ENCODE measurements around the gene SPSB1.
A peak's percentile ranks its signal among the peaks of the same experiment; 100 is the strongest.

SPSB1 gene

DNA sequence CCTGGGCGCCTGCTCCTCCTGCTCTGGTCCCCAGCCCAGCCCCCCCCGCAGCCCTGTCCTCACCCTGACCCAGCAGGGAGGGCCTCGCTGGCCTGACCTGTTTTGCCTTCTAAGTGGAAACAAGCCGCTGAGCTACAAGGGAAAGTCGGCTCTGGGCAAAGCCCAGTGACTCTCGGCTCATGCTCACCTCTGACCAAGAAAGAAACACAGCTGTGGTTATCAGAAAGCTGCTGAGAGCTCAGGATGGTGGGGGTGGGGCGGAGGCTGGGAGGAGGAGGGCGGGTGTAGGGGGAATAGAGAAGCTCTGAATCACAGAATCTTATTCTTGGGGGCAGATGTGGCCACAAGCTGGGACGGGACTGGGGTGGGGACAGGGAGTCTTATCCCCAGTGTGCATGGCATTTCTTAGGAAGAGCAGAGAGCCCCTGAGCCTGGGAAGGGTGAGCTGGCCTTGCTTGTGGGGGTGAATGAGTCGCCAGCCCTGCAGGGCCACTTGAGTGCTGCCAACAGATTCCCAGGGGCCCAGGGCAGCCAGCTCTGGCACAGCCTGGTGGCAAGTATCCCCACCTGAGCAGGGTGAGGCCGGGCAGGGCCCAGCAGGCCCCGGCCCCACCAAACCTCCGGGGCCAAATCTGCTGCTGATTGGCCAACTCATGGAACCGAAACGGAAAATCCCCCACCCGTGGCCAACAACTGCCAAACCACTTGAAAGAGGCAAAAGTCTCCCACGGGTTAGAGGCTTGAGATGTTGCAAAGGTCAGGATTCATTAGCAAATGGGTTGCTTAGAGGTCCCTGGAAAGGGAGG, 120.6 kb downstream of the SPSB1 start:
- DNase-seq = peak; percentile 93
- Histone ChIP-seq H3K27me3 (replicated peaks; ENCODE audit: insufficient read depth, low read length) (no peaks in the 10 kb centered on the region), H3K36me3 (replicated peaks; ENCODE audit: insufficient read depth, low read length) (no peaks in the 10 kb centered on the region), H3K4me2 (ENCODE audit: low read depth, low read length) (peak overlapping the region; percentile 60), H2AFZ (ENCODE audit: low read length) (peak overlapping the region; percentile 17; the same call in 1 of the 2 replicates), H4K20me1 (ENCODE audit: insufficient read depth, low read length) (no peaks in the 10 kb centered on the region), H3K9me2 (replicated peaks; ENCODE audit: insufficient read depth, low read length) (no peaks in the 10 kb centered on the region), H3K4me3 (ENCODE audit: low read length) (peak overlapping the region; percentile 38), H3K4me1 (ENCODE audit: low read length) (peaks cover 15% of the 10 kb centered on the region), H3K79me2 (ENCODE audit: low read length) (no peaks in the 10 kb centered on the region), H3K9me3 (replicated peaks; ENCODE audit: insufficient read depth, low read length) (no peaks in the 10 kb centered on the region), H3F3A (ENCODE audit: insufficient read depth, low read length) (peaks cover 23% of the 10 kb centered on the region), H3K27ac (ENCODE audit: low read length) (peak overlapping the region; percentile 79), H3K9ac (ENCODE audit: low read length) (peak overlapping the region; percentile 44)
- TF ChIP-seq EZH2phosphoT487 (IDR thresholded peaks at IDR 0.05; ENCODE audit: low read length) = no peak
- no peak for TF ChIP-seq CTCF (IDR thresholded peaks at IDR 0.05; ENCODE audit: low read length)
- TF ChIP-seq EZH2 (optimal IDR thresholded peaks at IDR 0.05; ENCODE audit: low read depth, low read length) = no peak

GRCh38 chr1:9413877-9414213, 121.2 kb downstream of the SPSB1 start:
- DNase-seq = no peak
- no peak for TF ChIP-seq EZH2 (optimal IDR thresholded peaks at IDR 0.05; ENCODE audit: low read depth, low read length)
- TF ChIP-seq CTCF (IDR thresholded peaks at IDR 0.05; ENCODE audit: low read length) = no peak
- TF ChIP-seq EZH2phosphoT487 (IDR thresholded peaks at IDR 0.05; ENCODE audit: low read length) = no peak
- H3K4me3 ChIP-seq (ENCODE audit: low read length) = peak overlapping the region; percentile 38; the same call in 1 of the 2 replicates
- H3K27me3 ChIP-seq (replicated peaks; ENCODE audit: insufficient read depth, low read length) = no peaks in the 10 kb centered on the region
- no peaks in the 10 kb centered on the region for H3K79me2 ChIP-seq (ENCODE audit: low read length)
- H4K20me1 ChIP-seq (ENCODE audit: insufficient read depth, low read length) = no peaks in the 10 kb centered on the region
- H3K27ac ChIP-seq (ENCODE audit: low read length) = peak overlapping the region; percentile 79; the same call in 1 of the 2 replicates
- H3K9me2 ChIP-seq (replicated peaks; ENCODE audit: insufficient read depth, low read length) = no peaks in the 10 kb centered on the region
- no peaks in the 10 kb centered on the region for H3K36me3 ChIP-seq (replicated peaks; ENCODE audit: insufficient read depth, low read length)
- no peaks in the 10 kb centered on the region for H3K9me3 ChIP-seq (replicated peaks; ENCODE audit: insufficient read depth, low read length)
- peaks cover 15% of the 10 kb centered on the region for H3K4me1 ChIP-seq (ENCODE audit: low read length)
- H2AFZ ChIP-seq (ENCODE audit: low read length) = peak overlapping the region; percentile 17; the same call in 1 of the 2 replicates
- peaks cover 23% of the 10 kb centered on the region for H3F3A ChIP-seq (ENCODE audit: insufficient read depth, low read length)
- no peak overlapping the region for H3K9ac ChIP-seq (ENCODE audit: low read length)
- H3K4me2 ChIP-seq (ENCODE audit: low read depth, low read length) = peak overlapping the region; percentile 60

GRCh38 chr1:9416506-9416905, 123.8 kb downstream of the SPSB1 start:
- no peak overlapping the region for H3K4me2 ChIP-seq (ENCODE audit: low read depth, low read length)
- no peak overlapping the region for H3K9ac ChIP-seq (ENCODE audit: low read length)
- H3K36me3 ChIP-seq (replicated peaks; ENCODE audit: insufficient read depth, low read length) = no peaks in the 10 kb centered on the region
- TF ChIP-seq CTCF (IDR thresholded peaks at IDR 0.05; ENCODE audit: low read length) (no peak), EZH2 (optimal IDR thresholded peaks at IDR 0.05; ENCODE audit: low read depth, low read length) (no peak), EZH2phosphoT487 (IDR thresholded peaks at IDR 0.05; ENCODE audit: low read length) (no peak)
- H3K4me1 ChIP-seq (ENCODE audit: low read length) = peaks cover 19% of the 10 kb centered on the region
- no peaks in the 10 kb centered on the region for H3K9me3 ChIP-seq (replicated peaks; ENCODE audit: insufficient read depth, low read length)
- DNase-seq = no peak
- no peak overlapping the region for H3K27ac ChIP-seq (ENCODE audit: low read length)
- no peak overlapping the region for H2AFZ ChIP-seq (ENCODE audit: low read length)
- H3K4me3 ChIP-seq (ENCODE audit: low read length) = no peak overlapping the region
- H4K20me1 ChIP-seq (ENCODE audit: insufficient read depth, low read length) = no peaks in the 10 kb centered on the region
- H3K9me2 ChIP-seq (replicated peaks; ENCODE audit: insufficient read depth, low read length) = no peaks in the 10 kb centered on the region
- H3K79me2 ChIP-seq (ENCODE audit: low read length) = no peaks in the 10 kb centered on the region
- no peaks in the 10 kb centered on the region for H3K27me3 ChIP-seq (replicated peaks; ENCODE audit: insufficient read depth, low read length)
- H3F3A ChIP-seq (ENCODE audit: insufficient read depth, low read length) = peaks cover 16% of the 10 kb centered on the region
